ENCODE measurements around the gene TTLL11. TPM values are rescaled to one million over a fixed set of nuclear protein-coding genes. Genes with fewer than 3 reads are reported as not detected.

TTLL11 gene
- total RNA-seq, 1 experiment from 2014 or later, result 1.5 TPM

GRCh38 chr9:122071715-122072114 is 21.4 kb downstream of the TTLL11 start:
- Mint-ChIP-seq H3K4me3 (no peak overlapping the region), H3K9me3 (peaks cover 0 to 3% of the 10 kb centered on the region in 2 experiments; a peak in 1 of 5 replicates)

More at GRCh38 chr9:122071715-122072114, 21.4 kb downstream of the TTLL11 start:
- no peak overlapping the region for H2BK5ac ChIP-seq (ENCODE audit: insufficient read length, low read length)
- no peak for TF ChIP-seq CTCF (conservative IDR thresholded peaks at IDR 0.05)
- no peaks in the 10 kb centered on the region for H3K4me1 ChIP-seq (ENCODE audit: insufficient read depth, low read length)
- no peak overlapping the region for H2BK120ac ChIP-seq (ENCODE audit: low read depth, low read length, poor library complexity, severe bottlenecking)
- H3K27ac Mint-ChIP-seq, result no peak overlapping the region
- H3K9ac ChIP-seq (ENCODE audit: extremely low read depth, insufficient read length, low read length), result no peak overlapping the region
- H3K18ac ChIP-seq (ENCODE audit: insufficient read length, low read depth, low read length), result no peak overlapping the region
- no peak overlapping the region for H2AFZ ChIP-seq (ENCODE audit: low read length)
- no peaks in the 10 kb centered on the region for H3K79me2 ChIP-seq (ENCODE audit: insufficient read depth, low read length)
- H3K23ac ChIP-seq (ENCODE audit: insufficient read length, low read depth, low read length), result no peak overlapping the region
- no peak overlapping the region for H2AK5ac ChIP-seq (ENCODE audit: insufficient read length, low read length)
- H3K79me1 ChIP-seq (ENCODE audit: insufficient read depth, low read depth, low read length, poor library complexity, severe bottlenecking), result no peaks in the 10 kb centered on the region
- H3K4me1 Mint-ChIP-seq, result peaks cover 10 to 27% of the 10 kb centered on the region in 2 experiments; a peak in 3 of 4 replicates
- no peaks in the 10 kb centered on the region for H3K9me3 ChIP-seq (ENCODE audit: control insufficient read depth, low read depth, low read length)
- H3K56ac ChIP-seq (ENCODE audit: insufficient read length, low read depth, low read length), result no peak overlapping the region
- no peak overlapping the region for H3K4me2 ChIP-seq (ENCODE audit: insufficient read depth, insufficient read length, low read length)
- no CpG with 5 or more reads among the region's 3 CpGs for WGBS (ENCODE audit: extremely low coverage, insufficient read length, low lambda C conversion rate)
- no peaks in the 10 kb centered on the region for H3K36me3 Mint-ChIP-seq (ENCODE audit: insufficient read depth in 1 of 3, low read depth in 3 of 3)
- H2BK20ac ChIP-seq (ENCODE audit: low read depth, low read length, poor library complexity, severe bottlenecking), result no peak overlapping the region
- H3K27ac ChIP-seq (ENCODE audit: insufficient read length, low read depth, low read length), result no peak overlapping the region
- H3K14ac ChIP-seq (ENCODE audit: insufficient read depth, low read length), result peak overlapping the region; percentile 75; the same call in 1 of the 2 replicates
- peaks cover 11% of the 10 kb centered on the region; the same call in 1 of the 2 replicates for H3K27me3 Mint-ChIP-seq (ENCODE audit: low read depth)
- no peaks in the 10 kb centered on the region for H3K27me3 ChIP-seq (ENCODE audit: insufficient read depth, low read length)
- H2BK12ac ChIP-seq (ENCODE audit: insufficient read length, low read depth, low read length), result no peak overlapping the region
- H2BK15ac ChIP-seq (ENCODE audit: low read depth, low read length), result no peak overlapping the region
- no peak for DNase-seq
- H4K91ac ChIP-seq (ENCODE audit: insufficient read length, low read depth, low read length), result no peak overlapping the region
- H4K8ac ChIP-seq (replicated peaks; ENCODE audit: insufficient read length, low read depth, low read length), result no peak overlapping the region
- H3T11ph ChIP-seq (ENCODE audit: low read length), result no peak overlapping the region
- no peaks in the 10 kb centered on the region for H3K23me2 ChIP-seq (ENCODE audit: insufficient read length, low read depth, low read length, poor library complexity, severe bottlenecking)
- H3K4ac ChIP-seq (ENCODE audit: low read depth, low read length), result no peak overlapping the region
- H4K20me1 ChIP-seq (ENCODE audit: control insufficient read depth, insufficient read depth, insufficient read length), result no peaks in the 10 kb centered on the region
- no peak overlapping the region for H4K5ac ChIP-seq (ENCODE audit: insufficient read length, low read depth, low read length)

Measured in H9 (cell line).